Esophagus squamous epithelium (tissue), 4 donors: ENCODE measurements around the gene PRSS50.

Experiments used
- POLR2A ChIP-seq, 4 donors: fragments of 450-650 bp; IDR thresholded peaks; one replicate each; pipeline ENCODE4 v1.6.1; 2017; ENCODE audit warnings: antibody characterized with exemption in 4 of 4, mild to moderate bottlenecking in 4 of 4, moderate library complexity in 3 of 4
- TF ChIP-seq, protein P1 (sequence below), 6 experiments: fragments of 450-650 bp in 4 of 6; fragments of 200-600 bp in 2 of 6; sonication (generic) in 2 of 6; IDR thresholded peaks; one replicate each; pipeline ENCODE4 v1.5.1; 2016 to 2019; ENCODE audit warnings: antibody characterized with exemption in 6 of 6, mild to moderate bottlenecking in 4 of 6, moderate library complexity in 4 of 6

DNA sequence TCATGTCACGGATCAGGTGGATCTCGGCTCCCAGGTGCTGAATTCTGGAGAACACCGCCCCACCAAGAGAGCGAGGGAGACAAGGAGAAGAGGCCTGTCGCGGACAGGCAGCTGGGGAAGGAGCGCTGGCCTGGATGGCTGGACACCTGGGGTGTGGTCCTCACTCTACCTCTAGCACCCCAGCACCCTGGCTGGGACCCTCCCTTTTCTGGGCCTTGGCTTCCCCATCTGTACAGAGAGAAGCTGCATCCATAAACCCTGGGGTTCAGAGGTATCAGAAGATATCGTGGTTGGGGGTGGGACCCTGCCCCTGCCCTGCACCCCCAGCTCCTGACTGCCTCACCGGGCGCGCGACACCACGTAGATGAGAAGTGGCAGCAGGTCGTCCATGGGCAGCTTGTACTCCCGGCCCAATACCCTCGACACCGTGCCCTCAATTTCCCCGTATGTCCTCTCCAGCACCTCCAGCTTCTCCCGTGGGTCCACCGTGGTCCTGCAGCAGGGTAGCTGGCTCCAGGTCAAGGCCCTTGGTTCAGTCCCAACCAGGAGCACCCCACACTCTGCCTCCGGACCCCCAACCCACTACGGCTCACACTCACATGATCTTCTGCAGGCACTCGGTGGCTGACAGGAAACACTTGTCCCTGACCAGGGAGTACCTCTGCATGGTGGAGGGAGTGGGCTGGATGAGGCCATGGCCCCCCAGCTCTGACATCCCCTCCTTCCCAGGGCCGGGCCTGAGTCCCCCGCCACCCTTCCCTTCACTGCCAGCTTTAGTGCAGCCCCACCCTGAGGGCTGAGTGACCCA lies 45.9 kb downstream of the PRSS50 start:
- TF ChIP-seq POLR2A (IDR thresholded peaks at IDR 0.05): no peak
- TF ChIP-seq, protein P1, sequence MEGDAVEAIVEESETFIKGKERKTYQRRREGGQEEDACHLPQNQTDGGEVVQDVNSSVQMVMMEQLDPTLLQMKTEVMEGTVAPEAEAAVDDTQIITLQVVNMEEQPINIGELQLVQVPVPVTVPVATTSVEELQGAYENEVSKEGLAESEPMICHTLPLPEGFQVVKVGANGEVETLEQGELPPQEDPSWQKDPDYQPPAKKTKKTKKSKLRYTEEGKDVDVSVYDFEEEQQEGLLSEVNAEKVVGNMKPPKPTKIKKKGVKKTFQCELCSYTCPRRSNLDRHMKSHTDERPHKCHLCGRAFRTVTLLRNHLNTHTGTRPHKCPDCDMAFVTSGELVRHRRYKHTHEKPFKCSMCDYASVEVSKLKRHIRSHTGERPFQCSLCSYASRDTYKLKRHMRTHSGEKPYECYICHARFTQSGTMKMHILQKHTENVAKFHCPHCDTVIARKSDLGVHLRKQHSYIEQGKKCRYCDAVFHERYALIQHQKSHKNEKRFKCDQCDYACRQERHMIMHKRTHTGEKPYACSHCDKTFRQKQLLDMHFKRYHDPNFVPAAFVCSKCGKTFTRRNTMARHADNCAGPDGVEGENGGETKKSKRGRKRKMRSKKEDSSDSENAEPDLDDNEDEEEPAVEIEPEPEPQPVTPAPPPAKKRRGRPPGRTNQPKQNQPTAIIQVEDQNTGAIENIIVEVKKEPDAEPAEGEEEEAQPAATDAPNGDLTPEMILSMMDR (IDR thresholded peaks at IDR 0.05): no peak
